ENCODE data around the gene C19orf33.

- TF ChIP-seq CTCF (optimal IDR thresholded peaks at IDR 0.05 in 1 of 3, IDR thresholded peaks at IDR 0.05 in 1 of 3, conservative IDR thresholded peaks at IDR 0.05 in 1 of 3; ENCODE audit: extremely low read depth in 1 of 3, insufficient read depth in 2 of 3, low read length in 3 of 3), result no peak
- no peak for TF ChIP-seq EZH2 (IDR thresholded peaks at IDR 0.05; ENCODE audit: low read length)
These were observed 29.2 kb downstream of the C19orf33 start for GRCh38 chr19:38333245-38333644.

All from keratinocyte (primary cell).